NCI-H460 (cell line): ENCODE results near the gene ADM. TPM values are rescaled to one million over a fixed set of nuclear protein-coding genes. Genes with fewer than 3 reads are reported as not detected.

Experiments used
- DNase-seq: peaks from one replicate; pipeline ENCODE4 v3.0.0-alpha.2; 2016; ENCODE audit warnings: low read depth; ENCODE audit errors: extremely low read depth
- total RNA-seq: library from RNA; depleted of rRNA; stranded (reverse); fragments of >200 nt; shearing (Covaris generic); gene quantifications from 2 replicates; pipeline ENCODE4 v1.2.3, GENCODE V29; 2014

The ADM gene
- total RNA-seq, 1 experiment from 2014 or later, result 7.0 TPM

GRCh38 chr11:10326012-10326964, 21.4 kb downstream of the ADM start:
- DNase-seq, result no peak

DNA sequence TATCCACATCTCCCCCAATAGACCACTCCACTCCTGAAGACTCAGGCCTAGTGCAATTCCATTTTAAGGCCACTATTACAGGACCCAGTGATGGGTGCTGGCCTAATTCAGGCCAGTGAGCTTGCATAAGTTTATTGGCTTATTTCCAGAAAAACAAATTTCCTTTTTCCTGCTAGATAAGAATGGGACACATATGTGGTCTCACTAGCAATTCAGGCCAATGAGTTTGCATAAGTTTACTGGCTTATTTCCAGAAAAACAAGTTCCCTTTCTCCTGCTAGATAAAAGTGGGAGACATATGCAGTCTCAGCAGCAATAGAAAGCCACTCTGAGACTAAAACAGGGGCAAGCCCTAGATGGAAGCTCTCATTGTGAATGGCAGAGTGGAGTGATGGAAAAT, 22.4 kb downstream of the ADM start:
- no peak for DNase-seq

DNA sequence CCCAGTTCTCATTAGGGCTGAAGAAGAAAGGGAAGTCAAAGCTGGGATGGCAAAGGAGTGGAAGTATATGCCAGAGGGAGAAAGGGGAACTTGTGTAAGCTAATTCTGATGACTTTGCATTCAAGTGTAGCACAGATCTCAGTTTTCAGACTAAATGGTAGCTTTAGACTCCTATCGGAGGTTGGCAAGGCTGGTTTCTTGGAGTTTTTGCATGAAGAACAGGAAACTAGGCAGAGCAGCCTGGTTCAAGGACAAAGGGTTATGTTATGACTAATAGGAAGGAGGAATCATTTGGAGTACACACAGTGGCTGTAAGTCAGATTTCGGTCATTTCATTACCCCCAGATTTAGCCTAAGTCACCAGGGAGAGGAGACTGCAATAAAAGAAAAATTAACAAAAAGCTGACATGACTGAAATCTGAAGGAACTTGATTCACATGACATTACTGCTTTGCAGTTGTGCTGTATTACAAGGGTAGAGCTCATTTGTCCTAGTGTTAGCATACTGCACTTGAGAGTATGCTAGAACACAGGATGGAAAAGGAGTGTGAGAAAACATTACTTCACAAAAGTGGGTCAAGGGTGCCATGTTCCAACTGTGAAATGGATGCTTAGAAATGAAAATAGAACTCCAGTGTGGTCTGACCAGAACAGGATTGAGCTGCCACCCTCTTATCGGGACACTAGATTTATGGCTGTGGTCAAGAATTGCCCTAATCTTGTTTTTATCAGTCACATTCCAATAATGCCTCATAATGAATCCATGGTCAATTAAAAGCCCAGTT, 23.6 kb downstream of the ADM start:
- no peak for DNase-seq

GRCh38 chr11:10329356-10329755, 24.5 kb downstream of the ADM start:
- no peak for DNase-seq

DNA sequence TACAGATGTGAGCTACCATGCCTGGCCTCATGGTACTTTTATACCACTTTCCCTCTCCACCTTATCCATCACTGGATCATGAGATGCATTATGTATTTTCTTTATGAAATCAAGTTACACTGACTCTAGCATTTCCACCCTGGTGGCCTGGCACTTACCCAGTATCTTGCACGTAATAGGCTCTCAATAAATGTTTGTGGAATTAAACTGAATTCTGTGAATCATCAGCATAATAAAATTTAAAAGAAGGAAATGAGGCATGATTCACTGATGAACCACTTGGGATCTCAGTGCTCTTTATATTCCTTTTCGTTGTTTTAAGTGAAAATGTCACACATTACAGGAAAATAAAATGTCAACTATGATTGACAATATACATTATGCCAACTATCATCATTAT, 25.1 kb downstream of the ADM start:
- no peak for DNase-seq

DNA sequence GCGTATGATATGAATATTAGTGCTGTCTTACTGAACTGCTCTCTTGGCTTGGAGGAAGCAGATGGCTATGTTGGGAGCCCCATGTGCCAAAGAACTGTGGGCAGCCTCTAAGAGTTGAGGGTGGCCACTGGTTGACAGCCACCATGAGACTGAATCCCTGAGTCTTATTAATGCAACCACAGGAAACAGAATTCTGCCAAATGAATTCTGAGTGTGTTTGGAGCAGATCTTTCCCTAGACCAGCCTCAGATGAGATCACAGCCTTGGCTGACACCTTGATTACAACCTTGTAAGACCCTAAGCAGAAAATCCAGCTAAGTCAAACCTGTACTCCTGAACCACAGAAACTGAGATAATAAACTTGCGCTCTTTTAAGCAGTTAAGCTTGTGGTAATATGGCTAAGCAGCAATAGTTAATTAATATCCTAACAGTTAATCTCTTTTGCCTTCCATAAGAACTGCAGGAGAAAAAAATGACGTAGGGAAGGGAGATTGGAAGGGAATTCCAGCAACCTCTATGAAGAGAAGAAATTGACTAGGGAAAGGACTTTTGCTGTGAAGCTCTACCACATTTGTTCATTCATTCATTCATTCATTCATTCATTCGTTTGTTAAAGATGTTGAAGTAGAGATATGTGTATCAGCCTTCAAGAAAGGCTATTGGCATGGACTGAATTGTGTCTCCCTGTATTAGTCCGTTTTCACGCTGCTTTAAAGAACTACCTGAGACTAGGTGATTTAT, 26.8 kb downstream of the ADM start:
- no peak for DNase-seq

GRCh38 chr11:10333490-10333889, 28.6 kb downstream of the ADM start:
- no peak for DNase-seq

GRCh38 chr11:10338287-10338686, 33.4 kb downstream of the ADM start:
- DNase-seq, result no peak

DNA sequence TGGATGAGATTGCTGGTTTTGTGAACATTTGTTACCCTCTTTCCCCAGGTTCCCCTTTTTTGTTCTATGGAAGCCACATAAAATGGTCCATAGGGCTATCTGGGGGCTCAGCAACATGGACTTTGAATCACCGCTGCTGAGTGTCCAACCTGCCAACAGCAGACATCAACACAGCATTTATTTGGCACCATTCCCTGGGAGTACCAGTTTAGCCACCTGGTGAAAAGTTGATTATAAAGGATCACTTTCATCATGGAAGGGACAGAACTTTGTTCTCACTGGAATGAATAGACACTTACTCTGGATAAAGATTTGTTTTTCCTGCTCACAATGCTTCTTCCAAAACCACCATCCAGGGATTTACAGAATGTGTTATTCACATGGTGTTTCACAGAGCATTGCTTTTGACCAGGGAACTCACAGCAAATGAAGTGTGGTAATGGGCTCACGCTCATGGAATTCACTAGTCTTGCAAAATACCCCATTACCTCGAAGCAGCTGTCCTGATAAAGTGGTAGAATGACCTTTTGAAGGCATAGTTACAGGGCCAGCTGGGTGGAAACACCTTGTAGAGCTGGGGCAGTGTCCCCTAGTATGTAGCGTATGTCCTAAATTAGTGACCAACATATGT, 43.9 kb downstream of the ADM start:
- DNase-seq, result no peak

DNA sequence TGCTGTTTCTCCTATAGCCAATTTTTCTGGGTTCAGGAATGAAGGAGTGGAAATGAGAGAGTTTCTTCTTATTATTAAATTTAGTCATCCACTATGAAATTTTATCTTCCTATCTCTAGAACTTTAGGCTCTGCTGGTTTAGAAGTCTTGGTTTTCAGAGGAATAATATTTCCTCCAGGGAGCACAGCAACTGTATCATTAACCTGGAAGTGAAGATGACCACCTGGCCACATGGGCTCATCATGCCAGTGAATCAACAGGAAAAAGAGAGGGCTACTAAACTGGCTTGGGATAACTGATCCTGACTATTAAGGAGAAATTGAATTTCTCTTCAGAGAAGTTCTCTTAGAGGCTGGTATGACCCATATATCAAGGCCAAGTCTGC, 44.4 kb downstream of the ADM start:
- no peak for DNase-seq

GRCh38 chr11:10349806-10350205, 44.9 kb downstream of the ADM start:
- no peak for DNase-seq

DNA sequence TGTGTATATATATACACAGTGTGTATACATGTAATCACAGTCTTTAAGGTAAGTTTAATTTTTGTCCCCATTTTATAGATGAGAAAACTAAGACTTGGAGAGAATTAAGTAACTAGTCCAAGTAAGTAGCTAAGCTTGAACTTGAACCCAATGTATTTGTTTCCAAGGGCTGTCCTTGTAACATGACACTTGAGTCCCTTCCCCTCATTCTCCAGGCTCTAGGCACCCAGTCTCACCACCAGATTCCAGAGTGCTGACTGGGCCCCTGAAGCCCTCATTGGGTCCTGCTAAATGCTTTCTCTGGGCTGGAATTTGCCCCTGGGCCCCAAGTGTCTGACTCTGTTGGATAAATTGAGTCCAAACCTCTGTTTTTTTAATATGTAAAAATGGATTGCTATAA, 45.5 kb downstream of the ADM start:
- DNase-seq, result no peak

DNA sequence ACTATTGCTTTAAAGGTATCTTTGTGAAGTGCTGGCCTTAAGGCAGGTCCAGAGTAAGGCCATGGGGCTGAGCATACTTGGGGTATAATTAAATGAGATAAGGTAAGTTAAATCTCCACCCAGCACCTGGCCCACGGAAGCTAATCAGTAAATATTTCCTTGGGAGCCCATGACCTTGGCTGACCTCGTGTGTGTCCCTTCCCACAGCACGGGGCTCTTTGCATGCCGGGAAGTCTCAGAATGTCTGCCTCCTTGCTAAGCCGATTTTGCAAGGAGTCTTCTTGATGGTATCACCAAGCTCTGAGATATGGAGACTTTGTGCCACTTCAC, 46.5 kb downstream of the ADM start:
- no peak for DNase-seq

DNA sequence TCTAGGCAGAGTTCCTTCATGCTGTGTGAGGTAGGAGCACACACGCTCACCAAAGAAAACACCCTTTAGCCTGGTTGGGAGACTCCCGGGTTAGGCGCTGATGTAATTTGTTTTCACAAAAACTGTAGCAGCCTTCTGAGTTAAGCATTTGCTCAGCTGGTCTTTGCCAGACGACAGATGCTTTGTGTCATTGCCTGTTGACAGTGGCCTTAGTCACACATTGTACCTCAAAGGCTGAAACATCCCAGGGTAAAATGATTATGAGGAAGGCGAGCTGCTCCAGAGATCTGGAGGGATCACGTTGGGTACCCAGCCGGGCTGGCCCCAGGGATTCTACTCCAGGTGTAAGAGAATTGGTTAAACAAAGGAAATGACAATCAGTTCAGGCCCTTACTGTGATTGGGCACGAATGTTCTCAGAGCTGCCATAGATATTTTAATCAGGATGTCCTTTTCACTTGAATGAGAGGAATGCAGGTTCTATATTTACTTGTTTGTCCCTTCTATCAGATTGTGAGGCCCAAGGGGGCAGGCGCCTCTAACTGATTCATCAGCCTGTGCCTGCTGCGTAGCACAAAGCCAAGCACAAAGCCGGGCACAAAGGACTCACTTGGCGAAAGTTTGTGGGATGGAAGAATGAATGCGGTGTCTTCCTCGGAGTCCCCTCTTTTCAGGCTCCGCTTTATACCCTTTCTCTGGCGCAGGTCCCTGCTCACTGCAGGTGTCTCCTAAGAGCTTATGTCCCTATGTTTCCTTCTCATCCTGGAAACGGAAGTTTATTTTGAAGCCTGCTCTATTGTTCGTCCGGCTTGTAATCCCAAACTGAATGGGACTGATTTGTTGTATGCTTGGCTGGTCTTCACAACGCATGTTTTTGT, 47.1 kb downstream of the ADM start:
- no peak for DNase-seq

GRCh38 chr11:10352921-10353550, 48.2 kb downstream of the ADM start:
- DNase-seq, result no peak

- no peak for DNase-seq
Measured at GRCh38 chr11:10354389-10354788, 49.5 kb downstream of the ADM start.

GRCh38 chr11:10355257-10355661, 50.4 kb downstream of the ADM start:
- DNase-seq, result no peak

DNA sequence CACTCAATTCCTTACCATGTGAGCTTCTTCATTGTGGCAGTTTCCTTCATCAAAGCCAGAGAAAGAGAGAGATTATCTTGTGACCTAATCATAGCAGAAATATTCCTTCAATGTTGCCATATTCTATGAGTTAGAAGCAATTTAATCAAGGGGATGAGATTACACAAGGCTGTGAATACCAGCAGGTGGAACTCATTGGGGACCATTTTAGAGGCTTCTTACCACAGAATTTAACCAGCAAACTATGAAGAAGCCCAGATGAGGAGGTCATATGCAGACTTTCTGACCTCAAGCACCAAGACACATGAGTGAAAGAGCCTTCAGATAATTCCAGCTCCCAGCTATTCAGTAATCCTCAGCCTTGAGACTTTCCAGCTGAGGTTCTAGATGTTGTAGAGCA, 51.3 kb downstream of the ADM start:
- DNase-seq, result no peak
